Left ventricle myocardium inferior (tissue), 1 donor: Measurements from ENCODE around the gene KIF24. TPM values are rescaled to one million over a fixed set of nuclear protein-coding genes. Genes with fewer than 3 reads are reported as not detected.

Experiments
- DNase-seq: peaks from one replicate; pipeline ENCODE4 v3.0.0-alpha.2; 2020
- H3K27ac ChIP-seq: fragments of 200-600 bp; replicated peaks from 2 replicates; pipeline ENCODE4 v1.8.0; 2021
- H3K27me3 ChIP-seq: fragments of 200-600 bp; 2 replicates; pipeline ENCODE4 v1.8.0; 2021; ENCODE audit warnings: low read depth
- H3K36me3 ChIP-seq: fragments of 200-600 bp; 2 replicates; pipeline ENCODE4 v1.8.0; 2021
- H3K4me1 ChIP-seq: fragments of 200-600 bp; 2 replicates; pipeline ENCODE4 v1.8.0; 2021
- H3K4me3 ChIP-seq: fragments of 200-600 bp; 2 replicates; pipeline ENCODE4 v1.8.0; 2021; ENCODE audit warnings: mild to moderate bottlenecking, moderate library complexity
- H3K9me3 ChIP-seq: fragments of 200-600 bp; replicated peaks from 2 replicates; pipeline ENCODE4 v1.8.0; 2021
- intact Hi-C: fragments of 100-400 bp; cut with micrococcal nuclease; formaldehyde crosslinking; loops from one replicate; pipeline ENCODE4 v1.11.0; 2022
- total RNA-seq: library from RNA; stranded (reverse); fragmentation: NEBNext Ultra II Directional; extraction: Animal tissue kit (Norgen Biotek cat#: 25700); gene quantifications from one replicate; pipeline ENCODE4 v1.2.1, GENCODE V29; 2021
- TF ChIP-seq, protein P1 (sequence below): fragments of 200-600 bp; IDR thresholded peaks from 2 replicates; pipeline ENCODE4 v1.8.0; 2021; ENCODE audit warnings: antibody characterized with exemption, mild to moderate bottlenecking, borderline replicate concordance
- donor health status: DM: no; HTN: yes; CAD: no; lungs with severe emphysema.

The KIF24 gene
- total RNA-seq, 1 donor from 2014 or later = 0.63 TPM

DNA sequence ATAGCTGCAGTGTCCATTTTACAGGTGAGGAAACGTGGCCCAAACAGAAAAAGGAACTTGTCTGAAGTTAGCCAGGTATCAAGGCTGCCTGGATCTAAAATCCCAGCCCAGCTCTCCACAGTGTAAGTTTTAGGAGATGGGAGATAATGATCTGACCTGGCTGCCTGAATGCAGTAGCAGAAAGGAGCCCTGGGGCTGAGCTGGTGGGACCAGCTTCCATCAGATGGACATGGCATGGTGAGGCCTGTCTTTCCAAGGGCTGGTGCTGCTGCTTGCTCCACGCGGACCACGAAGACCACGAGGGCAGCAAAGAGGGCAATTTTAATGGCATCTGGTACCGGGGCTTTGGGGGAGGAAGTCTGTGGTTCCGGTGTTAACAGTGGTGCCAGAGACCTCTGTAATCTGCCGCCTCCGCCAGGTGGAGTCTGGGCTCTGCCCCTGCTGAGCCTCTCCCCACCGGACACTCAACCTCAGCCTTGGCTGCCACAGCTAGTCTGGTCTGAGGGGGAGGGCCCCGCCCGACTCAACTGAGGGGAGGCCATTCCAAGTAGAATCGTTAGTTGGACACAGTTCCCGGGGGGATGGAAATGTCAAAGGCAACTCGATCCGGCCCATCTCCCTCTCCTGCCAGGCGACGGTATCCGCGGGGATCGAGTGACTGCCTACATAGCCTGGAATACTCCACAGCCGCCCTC, 47.0 kb upstream of the KIF24 start:
- peaks cover 53% of the 10 kb centered on the region for H3K4me1 ChIP-seq
- TF ChIP-seq, protein P1, sequence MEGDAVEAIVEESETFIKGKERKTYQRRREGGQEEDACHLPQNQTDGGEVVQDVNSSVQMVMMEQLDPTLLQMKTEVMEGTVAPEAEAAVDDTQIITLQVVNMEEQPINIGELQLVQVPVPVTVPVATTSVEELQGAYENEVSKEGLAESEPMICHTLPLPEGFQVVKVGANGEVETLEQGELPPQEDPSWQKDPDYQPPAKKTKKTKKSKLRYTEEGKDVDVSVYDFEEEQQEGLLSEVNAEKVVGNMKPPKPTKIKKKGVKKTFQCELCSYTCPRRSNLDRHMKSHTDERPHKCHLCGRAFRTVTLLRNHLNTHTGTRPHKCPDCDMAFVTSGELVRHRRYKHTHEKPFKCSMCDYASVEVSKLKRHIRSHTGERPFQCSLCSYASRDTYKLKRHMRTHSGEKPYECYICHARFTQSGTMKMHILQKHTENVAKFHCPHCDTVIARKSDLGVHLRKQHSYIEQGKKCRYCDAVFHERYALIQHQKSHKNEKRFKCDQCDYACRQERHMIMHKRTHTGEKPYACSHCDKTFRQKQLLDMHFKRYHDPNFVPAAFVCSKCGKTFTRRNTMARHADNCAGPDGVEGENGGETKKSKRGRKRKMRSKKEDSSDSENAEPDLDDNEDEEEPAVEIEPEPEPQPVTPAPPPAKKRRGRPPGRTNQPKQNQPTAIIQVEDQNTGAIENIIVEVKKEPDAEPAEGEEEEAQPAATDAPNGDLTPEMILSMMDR = peak; percentile 38
- H3K27me3 ChIP-seq = peaks cover 13% of the 10 kb centered on the region
- DNase-seq = peak; percentile 56
- peak overlapping the region; percentile 87 for H3K4me3 ChIP-seq
- no peaks in the 10 kb centered on the region for H3K9me3 ChIP-seq
- H3K36me3 ChIP-seq = peaks cover 16% of the 10 kb centered on the region
- intact Hi-C loops = no loop called here
- peak overlapping the region; percentile 78 for H3K27ac ChIP-seq

DNA sequence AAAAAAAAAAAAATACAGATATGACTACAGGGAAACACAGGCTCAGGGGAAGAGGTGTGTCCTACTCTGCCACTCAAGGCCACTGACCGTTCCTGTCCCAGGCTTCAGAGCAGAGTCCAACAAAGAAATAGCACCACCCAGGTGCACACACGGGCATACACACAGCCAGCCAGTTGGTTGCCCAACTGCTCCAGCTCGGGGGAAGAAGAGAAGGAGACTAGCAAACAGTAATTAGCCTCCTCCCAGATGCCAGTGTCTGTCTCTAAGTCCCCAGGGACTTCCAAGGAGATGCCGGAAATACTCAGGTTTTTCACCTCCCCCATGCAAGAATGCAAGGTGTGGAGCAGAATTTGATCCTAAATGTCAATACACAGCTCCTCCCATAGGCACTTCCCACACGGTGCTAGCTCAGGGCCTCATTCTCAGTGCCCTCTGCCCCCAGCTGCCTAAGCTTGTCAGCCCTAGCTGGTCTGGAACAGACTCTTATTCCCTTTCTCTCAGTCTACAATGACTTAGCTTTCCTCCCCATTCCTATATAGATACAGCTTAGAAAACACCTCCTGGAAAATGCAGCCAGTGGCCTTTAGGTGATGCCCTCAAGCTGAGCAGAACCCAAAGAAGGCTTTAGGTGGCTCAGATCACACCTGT, 46.0 kb upstream of the KIF24 start:
- Histone ChIP-seq H3K27me3 (peaks cover 16% of the 10 kb centered on the region), H3K4me3 (peak overlapping the region; percentile 87), H3K36me3 (peaks cover 23% of the 10 kb centered on the region), H3K27ac (no peak overlapping the region), H3K4me1 (peaks cover 45% of the 10 kb centered on the region), H3K9me3 (no peaks in the 10 kb centered on the region)
- no peak for DNase-seq
- intact Hi-C loops = no loop called here
- TF ChIP-seq, protein P1 = no peak

DNA sequence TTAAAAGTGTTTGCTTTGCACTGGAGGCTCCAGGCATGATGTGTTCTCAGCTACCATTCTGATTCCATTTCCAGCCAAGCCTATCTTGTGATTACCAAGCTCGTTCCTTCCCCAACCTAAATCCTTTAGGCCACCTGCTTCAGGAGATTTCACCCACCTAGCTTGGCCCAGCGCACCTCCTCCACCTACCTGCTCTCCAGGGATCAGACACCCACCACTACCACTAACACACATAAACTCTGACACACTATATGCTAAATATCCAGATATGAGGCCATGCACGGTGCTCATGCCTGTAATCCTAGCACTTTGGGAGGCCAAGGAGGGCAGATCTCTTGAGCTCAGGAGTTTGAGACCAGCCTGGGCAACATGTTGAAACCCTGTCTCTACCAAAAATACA, 45.3 kb upstream of the KIF24 start:
- peaks cover 39% of the 10 kb centered on the region for H3K4me1 ChIP-seq
- H3K27ac ChIP-seq = no peak overlapping the region
- intact Hi-C loops = no loop called here
- peaks cover 23% of the 10 kb centered on the region for H3K36me3 ChIP-seq
- no peak for DNase-seq
- TF ChIP-seq, protein P1 = no peak
- no peaks in the 10 kb centered on the region for H3K9me3 ChIP-seq
- H3K27me3 ChIP-seq = peaks cover 16% of the 10 kb centered on the region
- no peak overlapping the region for H3K4me3 ChIP-seq

DNA sequence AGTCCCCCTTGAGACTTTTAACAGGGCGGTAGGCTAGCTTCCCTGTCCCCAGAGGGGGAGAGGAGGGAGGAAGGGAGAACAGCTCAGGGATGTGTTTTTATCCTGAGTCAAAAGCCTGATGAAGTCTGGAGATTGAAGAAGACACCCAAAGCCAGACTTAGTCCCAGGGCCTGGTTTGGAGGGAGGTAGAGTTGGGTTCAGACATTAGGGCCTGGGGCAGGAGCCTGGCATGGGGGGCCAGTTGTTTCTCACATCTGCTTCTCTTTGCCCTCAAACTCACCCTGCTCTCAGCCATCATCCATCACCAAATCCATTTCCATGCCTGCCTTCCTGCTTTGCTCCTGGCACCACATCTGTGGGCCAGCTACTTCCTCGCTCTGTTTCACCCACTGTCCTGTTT, 44.7 kb upstream of the KIF24 start:
- intact Hi-C loops = no loop called here
- Histone ChIP-seq H3K9me3 (no peaks in the 10 kb centered on the region), H3K4me3 (no peak overlapping the region), H3K27ac (no peak overlapping the region), H3K4me1 (peaks cover 35% of the 10 kb centered on the region), H3K36me3 (peaks cover 23% of the 10 kb centered on the region), H3K27me3 (peaks cover 16% of the 10 kb centered on the region)
- TF ChIP-seq, protein P1 = no peak
- DNase-seq = no peak

DNA sequence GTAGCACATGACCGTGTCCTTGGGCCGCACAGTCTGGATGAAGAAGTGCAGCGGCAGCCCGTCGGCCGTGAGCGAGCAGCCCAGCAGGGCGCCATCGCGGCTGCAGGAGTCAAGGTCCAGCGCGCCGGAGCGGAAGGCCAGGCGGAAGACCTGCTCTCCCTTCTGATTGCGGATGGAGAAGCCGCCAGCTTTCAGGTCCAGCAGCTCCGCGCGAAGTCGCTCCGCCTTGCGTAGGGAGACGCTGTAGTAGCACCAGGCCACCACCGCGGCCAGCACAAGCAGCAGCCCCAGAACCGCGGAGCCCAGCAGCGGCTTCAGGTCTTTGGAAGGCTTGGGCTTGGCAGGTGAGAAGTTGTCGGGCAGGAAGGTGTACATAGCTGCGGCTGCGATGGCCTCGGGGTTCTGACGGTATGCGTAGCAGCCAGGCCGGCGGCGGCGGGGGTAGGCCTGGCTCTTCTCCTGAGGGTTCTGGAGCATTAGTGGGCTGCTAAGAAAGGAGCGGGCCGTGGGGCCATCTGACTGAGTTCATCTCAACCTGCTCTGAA, 43.5 kb upstream of the KIF24 start:
- no peak for DNase-seq
- no peak overlapping the region for H3K4me3 ChIP-seq
- peaks cover 27% of the 10 kb centered on the region for H3K36me3 ChIP-seq
- H3K27ac ChIP-seq = no peak overlapping the region
- TF ChIP-seq, protein P1 = no peak
- peaks cover 32% of the 10 kb centered on the region for H3K4me1 ChIP-seq
- no peaks in the 10 kb centered on the region for H3K9me3 ChIP-seq
- intact Hi-C loops = no loop called here
- H3K27me3 ChIP-seq = peaks cover 16% of the 10 kb centered on the region
